Measurements from ENCODE around the gene CNGA1. TPM values are rescaled to one million over a fixed set of nuclear protein-coding genes. Genes with fewer than 3 reads are reported as not detected.

The CNGA1 gene
- total RNA-seq, 1 experiment from 2014 or later = 1.0 TPM

- Mint-ChIP-seq H3K27me3 (ENCODE audit: low read depth) (no peaks in the 10 kb centered on the region), H3K36me3 (ENCODE audit: insufficient read depth in 1 of 3, low read depth in 3 of 3) (peaks cover 4 to 39% (median 24%) of the 10 kb centered on the region in 3 experiments), H3K4me3 (no peak overlapping the region), H3K9me3 (no peaks in the 10 kb centered on the region), H3K4me1 (peaks cover 21 to 30% of the 10 kb centered on the region in 2 experiments), H3K27ac (no peak overlapping the region)
- H2BK15ac ChIP-seq (ENCODE audit: low read depth, low read length) = no peak overlapping the region
- no peak overlapping the region for H3K9ac ChIP-seq (ENCODE audit: extremely low read depth, insufficient read length, low read length)
- no peak overlapping the region for H2BK120ac ChIP-seq (ENCODE audit: low read depth, low read length, poor library complexity, severe bottlenecking)
- H3K27me3 ChIP-seq (ENCODE audit: insufficient read depth, low read length) = no peaks in the 10 kb centered on the region
- peaks cover 4% of the 10 kb centered on the region; the same call in 1 of the 2 replicates for H3K4me1 ChIP-seq (ENCODE audit: insufficient read depth, low read length)
- H3K56ac ChIP-seq (ENCODE audit: insufficient read length, low read depth, low read length) = no peak overlapping the region
- no peak overlapping the region for H3K4ac ChIP-seq (ENCODE audit: low read depth, low read length)
- H3K27ac ChIP-seq (ENCODE audit: insufficient read length, low read depth, low read length) = no peak overlapping the region
- no peak overlapping the region for H4K8ac ChIP-seq (replicated peaks; ENCODE audit: insufficient read length, low read depth, low read length)
- H3K79me1 ChIP-seq (ENCODE audit: insufficient read depth, low read depth, low read length, poor library complexity, severe bottlenecking) = no peaks in the 10 kb centered on the region
- no peak overlapping the region for H3K4me2 ChIP-seq (ENCODE audit: insufficient read depth, insufficient read length, low read length)
- no peak overlapping the region for H2AK5ac ChIP-seq (ENCODE audit: insufficient read length, low read length)
- H3K14ac ChIP-seq (ENCODE audit: insufficient read depth, low read length) = no peak overlapping the region
- H2AFZ ChIP-seq (ENCODE audit: low read length) = no peak overlapping the region
- H3T11ph ChIP-seq (ENCODE audit: low read length) = no peak overlapping the region
- H3K18ac ChIP-seq (ENCODE audit: insufficient read length, low read depth, low read length) = no peak overlapping the region
- no peaks in the 10 kb centered on the region for H3K23me2 ChIP-seq (ENCODE audit: insufficient read length, low read depth, low read length, poor library complexity, severe bottlenecking)
- no peaks in the 10 kb centered on the region for H4K20me1 ChIP-seq (ENCODE audit: control insufficient read depth, insufficient read depth, insufficient read length)
- no peak for DNase-seq
- H2BK20ac ChIP-seq (ENCODE audit: low read depth, low read length, poor library complexity, severe bottlenecking) = no peak overlapping the region
- no peak overlapping the region for H2BK12ac ChIP-seq (ENCODE audit: insufficient read length, low read depth, low read length)
- no peak overlapping the region for H3K23ac ChIP-seq (ENCODE audit: insufficient read length, low read depth, low read length)
- no peaks in the 10 kb centered on the region for H3K9me3 ChIP-seq (ENCODE audit: control insufficient read depth, low read depth, low read length)
- no peak overlapping the region for H2BK5ac ChIP-seq (ENCODE audit: insufficient read length, low read length)
- no peak overlapping the region for H4K5ac ChIP-seq (ENCODE audit: insufficient read length, low read depth, low read length)
- TF ChIP-seq CTCF (conservative IDR thresholded peaks at IDR 0.05) = peak; percentile 74
- no peaks in the 10 kb centered on the region for H3K79me2 ChIP-seq (ENCODE audit: insufficient read depth, low read length)
- H4K91ac ChIP-seq (ENCODE audit: insufficient read length, low read depth, low read length) = no peak overlapping the region
- WGBS (ENCODE audit: extremely low coverage, insufficient read length, low lambda C conversion rate) = no CpG with 5 or more reads among the region's 1 CpG
Measured at GRCh38 chr4:48033825-48034413, 17.4 kb upstream of the CNGA1 start.
